BJ (cell line): ENCODE results near the gene RAD54L2. TPM values are rescaled to one million over a fixed set of nuclear protein-coding genes. Genes with fewer than 3 reads are reported as not detected.

Source experiments
- CTCF ChIA-PET: fragments of 350-600 bp; formaldehyde crosslinking; extraction: SDS; loops from one replicate; lab custom pipeline; 2021; ENCODE audit warnings: antibody characterized with exemption, inconsistent platforms; lab: Yijun Ruan, JAX
- POLR2A ChIA-PET: fragments of 300-600 bp; sonication (Branson Sonifier 250); formaldehyde crosslinking; extraction: SDS; loops from one replicate; lab custom pipeline; 2021; ENCODE audit warnings: antibody characterized with exemption; lab: Charles Lee
- DNase-seq: peaks from one replicate; pipeline ENCODE4 v3.0.0-alpha.2; 2011; ENCODE audit warnings: low read depth
- H3K27me3 ChIP-seq: 2 replicates; pipeline ENCODE4 v1.6.0; 2011; ENCODE audit warnings: low read length; ENCODE audit not compliant: control insufficient read depth, insufficient read depth
- H3K36me3 ChIP-seq: 2 replicates; pipeline ENCODE4 v1.5.1; 2011; ENCODE audit warnings: low read length; ENCODE audit not compliant: control insufficient read depth, insufficient read depth
- H3K4me3 ChIP-seq: 2 replicates; pipeline ENCODE4 v1.5.1; 2011; ENCODE audit warnings: low read depth, mild to moderate bottlenecking, control low read depth, low read length
- CTCF ChIP-seq: IDR thresholded peaks from 2 replicates; pipeline ENCODE4 v1.5.1; 2011; ENCODE audit warnings: low read depth, mild to moderate bottlenecking, control low read depth, inconsistent platforms, low read length, moderate library complexity; ENCODE audit not compliant: insufficient read depth
- polyA plus RNA-seq: library from polyadenylated mRNA; depleted of rRNA; stranded (reverse); fragments of >200 nt; gene quantifications from 2 replicates; pipeline ENCODE4 v1.2.3, GENCODE V29; 2011; rRNA removed

Gene RAD54L2
- polyA plus RNA-seq, 1 experiment: 5.9 TPM

GRCh38 chr3:51580418-51580817 is 41.9 kb downstream of the RAD54L2 start:
- no peak for TF ChIP-seq CTCF
- Histone ChIP-seq H3K4me3 (no peak overlapping the region), H3K27me3 (no peaks in the 10 kb centered on the region), H3K36me3 (no peaks in the 10 kb centered on the region; the same call in 1 of the 2 replicates)
- no peak for DNase-seq
- ChIA-PET CTCF (interaction anchor here (1.1 to 1.7 kb wide), 2 partner anchors 9 to 13 kb away, joined by 4 to 5 read pairs; no protein-coding TSS in a partner anchor), POLR2A (no interaction called here)

- CTCF ChIA-PET: interaction anchor here (1.7 kb wide), 1 partner anchor 12 kb away, joined by 5 read pairs; no protein-coding TSS in a partner anchor
- no peak for TF ChIP-seq CTCF
- DNase-seq: no peak
- POLR2A ChIA-PET: no interaction called here
- Histone ChIP-seq H3K27me3 (no peaks in the 10 kb centered on the region), H3K36me3 (no peaks in the 10 kb centered on the region; the same call in 1 of the 2 replicates), H3K4me3 (no peak overlapping the region)
These were observed 43.0 kb downstream of the RAD54L2 start for GRCh38 chr3:51581524-51581923.

- ChIA-PET POLR2A (no interaction called here), CTCF (no interaction called here)
- H3K36me3 ChIP-seq: no peaks in the 10 kb centered on the region
- H3K4me3 ChIP-seq: no peak overlapping the region
- DNase-seq: no peak
- TF ChIP-seq CTCF: no peak
- H3K27me3 ChIP-seq: no peaks in the 10 kb centered on the region
These were observed 46.7 kb downstream of the RAD54L2 start for GRCh38 chr3:51585197-51585596.

DNA sequence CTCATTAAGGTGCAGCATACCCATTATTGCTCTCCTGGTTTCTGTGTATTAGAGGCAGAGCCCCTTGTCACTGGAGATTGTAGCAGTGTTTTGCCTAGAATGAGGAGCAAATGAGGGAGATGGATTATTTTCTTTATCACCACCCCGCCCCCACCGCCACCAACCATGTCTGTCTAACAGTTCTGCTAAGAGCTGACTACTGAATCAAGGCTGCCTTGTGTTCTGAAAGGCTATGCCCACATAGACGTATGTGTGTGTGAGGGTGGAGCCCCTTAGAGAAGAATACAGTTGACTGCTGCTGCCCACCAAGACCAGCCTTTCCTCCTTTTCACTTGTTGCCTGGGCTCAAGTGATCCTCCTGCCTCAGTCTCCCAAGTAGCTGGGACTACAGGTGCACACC is 47.4 kb downstream of the RAD54L2 start:
- Histone ChIP-seq H3K36me3 (peaks cover 2% of the 10 kb centered on the region; the same call in 1 of the 2 replicates), H3K4me3 (no peak overlapping the region), H3K27me3 (no peaks in the 10 kb centered on the region)
- CTCF ChIA-PET: no interaction called here
- no peak for DNase-seq
- POLR2A ChIA-PET: no interaction called here
- TF ChIP-seq CTCF: no peak

Other genes with a start within 250 kb of the RAD54L2 start
- 21.5 and 58.1 TPM in 2 replicates for gene MANF, start 153.4 kb upstream of the RAD54L2 start, polyA plus RNA-seq
- 8.4 and 11.9 TPM in 2 replicates for gene RBM15B, start 147.4 kb upstream of the RAD54L2 start, polyA plus RNA-seq
- 6.6 and 8.8 TPM in 2 replicates for gene DCAF1, start 38.7 kb upstream of the RAD54L2 start, polyA plus RNA-seq
- gene TEX264, start 132.5 kb downstream of the RAD54L2 start, polyA plus RNA-seq: 72.5 and 100.0 TPM in 2 replicates
- 0.01 and 0.09 TPM in 2 replicates for gene GRM2, start 168.3 kb downstream of the RAD54L2 start, polyA plus RNA-seq
- not detected in 2 replicates for gene IQCF6, start 240.5 kb downstream of the RAD54L2 start, polyA plus RNA-seq